ENCODE measurements around the gene SDE2. TPM values are rescaled to one million over a fixed set of nuclear protein-coding genes. Genes with fewer than 3 reads are reported as not detected.
"Not testable (repeated sequence)": the region's sequence is repeated elsewhere in the genome, so short reads cannot be mapped to it uniquely, and the experiment has no call there.

The SDE2 gene
- total and polyA plus RNA-seq, 12 donors, result 3.1 to 20.3 (median 13.1) TPM

GRCh38 chr1:226001088-226001487, 1.9 kb upstream of the SDE2 start:
- no peak overlapping the region for H3K4me3 ChIP-seq
- no peak for ATAC-seq
- H3K9me3 ChIP-seq, result no peaks in the 10 kb centered on the region
- peaks cover 13 to 68% (median 56%) of the 10 kb centered on the region in 9 donors for H3K4me1 ChIP-seq
- H3K27ac ChIP-seq, result peak overlapping the region; percentile 11 to 100 (median 96)
- 95% methylated on average over 8 of the region's 8 CpGs for WGBS, 2 donors
- peaks cover 0 to 13% (median 0%) of the 10 kb centered on the region in 9 donors for H3K36me3 ChIP-seq
- no peak for TF ChIP-seq CTCF (IDR thresholded peaks at IDR 0.05)
- H3K27me3 ChIP-seq, result no peaks in the 10 kb centered on the region
- DNase-seq, result no peak
- intact Hi-C loops (cut with DNase I), result loop anchor here in 3 of 10 donors (5.0 kb wide), 4 partner anchors 61 to 196 kb away; partner anchors contain the start of gene H3-3A (in 1 of the 3)

- peak overlapping the region; percentile 91 to 100 (median 96) for H3K27ac ChIP-seq
- peak overlapping the region in 3 of 10 donors; percentile 80 to 94 (median 80) for H3K4me3 ChIP-seq
- ATAC-seq, H3K27me3 ChIP-seq, H3K9me3 ChIP-seq, DNase-seq: not testable (repeated sequence)
- intact Hi-C loops (cut with DNase I), result loop anchor here in 3 of 10 donors (5.0 kb wide), 4 partner anchors 62 to 197 kb away; partner anchors contain the start of gene H3-3A (in 1 of the 3)
- peaks cover 13 to 73% (median 61%) of the 10 kb centered on the region in 9 donors for H3K4me1 ChIP-seq
- 93 to 97% methylated on average over 21 of the region's 21 CpGs for WGBS, 2 donors
- peaks cover 0 to 18% (median 0%) of the 10 kb centered on the region in 9 donors for H3K36me3 ChIP-seq
These were observed 1.4 kb upstream of the SDE2 start for GRCh38 chr1:226000493-226001081.

- WGBS, 2 donors, result 24 to 27% methylated on average over 10 of the region's 10 CpGs
- Histone ChIP-seq H3K36me3 (peaks cover 0 to 24% (median 2%) of the 10 kb centered on the region in 9 donors), H3K27me3 (no peaks in the 10 kb centered on the region), H3K9me3 (no peaks in the 10 kb centered on the region), H3K27ac (peak overlapping the region; percentile 91 to 100 (median 96)), H3K4me1 (peaks cover 13 to 73% (median 61%) of the 10 kb centered on the region in 9 donors), H3K4me3 (peak overlapping the region; percentile 8 to 94 (median 72))
- no peak for TF ChIP-seq CTCF (IDR thresholded peaks at IDR 0.05)
- DNase-seq, result no peak
- intact Hi-C loops (cut with DNase I), result loop anchor here in 8 of 10 donors (1.0 to 5.0 kb wide), 11 partner anchors 61 to 197 kb away; partner anchors contain the start of gene H3-3A (in 4 of the 8)
- peak in 4 of 8 donors; percentile 2 to 10 (median 4) for ATAC-seq
These were observed 782 bp upstream of the SDE2 start for GRCh38 chr1:225999912-226000337.

- no peak for DNase-seq
- H3K4me3 ChIP-seq, result peak overlapping the region; percentile 62 to 94 (median 76)
- H3K4me1 ChIP-seq, result peaks cover 13 to 72% (median 61%) of the 10 kb centered on the region in 9 donors
- TF ChIP-seq CTCF (IDR thresholded peaks at IDR 0.05), result peak in 1 of 9 donors; percentile 26
- no peaks in the 10 kb centered on the region for H3K27me3 ChIP-seq
- 0 to 1% methylated on average over 19 of the region's 19 CpGs for WGBS, 2 donors
- peak in 5 of 8 donors; percentile 0 to 14 (median 7) for ATAC-seq
- H3K9me3 ChIP-seq, result no peaks in the 10 kb centered on the region
- H3K36me3 ChIP-seq, result peaks cover 0 to 37% (median 14%) of the 10 kb centered on the region in 9 donors
- H3K27ac ChIP-seq, result peak overlapping the region; percentile 42 to 100 (median 96)
- intact Hi-C loops (cut with DNase I), result loop anchor here in 7 of 10 donors (1.0 to 5.0 kb wide), 8 partner anchors 62 to 124 kb away; partner anchors contain the start of gene H3-3A (in 3 of the 7)
These were observed 450 bp downstream of the SDE2 start for GRCh38 chr1:225998560-225999226.
